SK-N-MC (cell line): ENCODE measurements around the gene MYH14.

Source experiments
- EZH2 ChIP-seq: fragments of 200-600 bp; sonication (generic); IDR thresholded peaks from one replicate; pipeline ENCODE4 v1.6.1; 2017; ENCODE audit warnings: antibody characterized with exemption
- POLR2AphosphoS5 ChIP-seq: IDR thresholded peaks from 2 replicates; pipeline ENCODE4 v1.6.1; 2012; ENCODE audit warnings: mild to moderate bottlenecking, low read depth, low read length, borderline replicate concordance

DNA sequence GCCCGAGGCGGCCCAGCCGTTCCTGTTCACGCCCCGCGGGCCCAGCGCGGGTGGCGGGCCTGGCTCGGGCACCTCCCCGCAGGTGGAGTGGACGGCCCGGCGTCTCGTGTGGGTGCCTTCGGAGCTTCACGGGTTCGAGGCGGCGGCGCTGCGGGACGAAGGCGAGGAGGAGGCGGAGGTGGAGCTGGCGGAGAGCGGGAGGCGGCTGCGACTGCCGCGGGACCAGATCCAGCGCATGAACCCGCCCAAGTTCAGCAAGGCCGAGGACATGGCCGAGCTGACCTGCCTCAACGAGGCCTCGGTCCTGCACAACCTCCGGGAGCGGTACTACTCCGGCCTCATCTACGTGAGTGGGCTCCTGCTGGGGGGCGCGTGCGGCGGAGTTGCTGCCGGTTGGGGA is 7.0 kb downstream of the MYH14 start:
- TF ChIP-seq EZH2 (no peak), POLR2AphosphoS5 (no peak)
